CD4-positive, alpha-beta T cell (primary cell): ENCODE results near the gene YTHDF1. TPM values are rescaled to one million over a fixed set of nuclear protein-coding genes. Genes with fewer than 3 reads are reported as not detected.

Source experiments
- ATAC-seq: fragments of 200-7000 bp; cut with Tn5 transposase; one replicate; pipeline ENCODE4 v1.10.0; 2022; ENCODE audit warnings: mild to moderate bottlenecking; ENCODE audit not compliant: poor library complexity
- CTCF ChIA-PET: fragments of 350-600 bp; sonication (Branson Sonifier 250); formaldehyde crosslinking; loops from one replicate; lab custom pipeline; 2021; ENCODE audit warnings: antibody characterized with exemption, inconsistent platforms; lab: Charles Lee
- POLR2A ChIA-PET: fragments of 350-600 bp; sonication (Branson Sonifier 250); formaldehyde crosslinking; loops from one replicate; lab custom pipeline; 2021; ENCODE audit warnings: antibody characterized with exemption, inconsistent platforms; lab: Charles Lee
- DNase-seq, 14 experiments: peaks; one replicate each; pipeline ENCODE4 v3.0.0-alpha.2; 2013 to 2020; ENCODE audit warnings: mixed read lengths in 2 of 14
- H3K27ac ChIP-seq, 2 donors: one replicate each; pipeline versions ENCODE4 v1.5.1 to v1.7.0; 2013; ENCODE audit warnings: low read length in 2 of 2, low read depth in 1 of 2, mild to moderate bottlenecking in 1 of 2
- H3K27me3 ChIP-seq, 2 experiments: 1 replicate in 1 of 2; 2 replicates in 1 of 2; pipeline versions ENCODE4 v1.6.1 to v1.7.0; 2013; ENCODE audit warnings: low read length in 2 of 2, control low read depth in 1 of 2, mild to moderate bottlenecking in 1 of 2, moderate library complexity in 1 of 2; ENCODE audit not compliant: insufficient read depth in 2 of 2, control insufficient read depth in 1 of 2
- H3K36me3 ChIP-seq: one replicate; pipeline ENCODE4 v1.6.1; 2013; ENCODE audit warnings: low read length, control low read depth; ENCODE audit not compliant: insufficient read depth
- H3K4me1 ChIP-seq: one replicate; pipeline ENCODE4 v1.6.1; 2013; ENCODE audit warnings: low read length, control low read depth; ENCODE audit not compliant: insufficient read depth
- H3K4me3 ChIP-seq: one replicate; pipeline ENCODE4 v1.5.1; 2013; ENCODE audit warnings: mild to moderate bottlenecking, low read length, moderate library complexity
- H3K9me3 ChIP-seq, 2 experiments: 1 replicate in 1 of 2; 2 replicates in 1 of 2; pipeline versions ENCODE4 v1.6.1 to v1.7.0; 2013; ENCODE audit warnings: low read length in 2 of 2, mild to moderate bottlenecking in 2 of 2, control low read depth in 1 of 2, moderate library complexity in 1 of 2; ENCODE audit not compliant: control insufficient read depth in 1 of 2, insufficient read depth in 1 of 2
- H3K27ac Mint-ChIP-seq: one replicate; pipeline ENCODE4 v1.8.0; 2020; ENCODE audit warnings: mixed read lengths
- H3K27me3 Mint-ChIP-seq: one replicate; pipeline ENCODE4 v1.8.0; 2021; ENCODE audit warnings: mixed read lengths
- H3K36me3 Mint-ChIP-seq: one replicate; pipeline ENCODE4 v1.8.0; 2021; ENCODE audit warnings: low read depth, mixed read lengths
- H3K4me1 Mint-ChIP-seq: one replicate; pipeline ENCODE4 v1.8.0; 2021; ENCODE audit warnings: low read depth, mixed read lengths
- H3K4me3 Mint-ChIP-seq: one replicate; pipeline ENCODE4 v1.8.0; 2020; ENCODE audit warnings: mild to moderate bottlenecking, mixed read lengths
- H3K9me3 Mint-ChIP-seq: one replicate; pipeline ENCODE4 v1.8.0; 2020; ENCODE audit warnings: mixed read lengths
- CTCF ChIP-seq: fragments of 200-600 bp; IDR thresholded peaks from one replicate; pipeline ENCODE4 v1.8.0; 2022; ENCODE audit warnings: antibody characterized with exemption, mild to moderate bottlenecking
- intact Hi-C, 2 experiments: fragments of 100-400 bp; cut with DNase I in 1 of 2; cut with micrococcal nuclease in 1 of 2; formaldehyde crosslinking; loops; one replicate each; pipeline versions ENCODE4 v1.15.1 to v1.9.0; 2023 to 2025; cut with DNase I, micrococcal nuclease
- total RNA-seq, 174 experiments: library from RNA in 2 of 174; stranded (reverse) in 2 of 174; gene quantifications; one replicate each; pipeline ENCODE4 v1.2.3 and lab custom pipeline; 2021 to 2026

Gene YTHDF1
- total RNA-seq, 2 experiments from 2014 or later = 43.7 to 44.1 TPM

DNA sequence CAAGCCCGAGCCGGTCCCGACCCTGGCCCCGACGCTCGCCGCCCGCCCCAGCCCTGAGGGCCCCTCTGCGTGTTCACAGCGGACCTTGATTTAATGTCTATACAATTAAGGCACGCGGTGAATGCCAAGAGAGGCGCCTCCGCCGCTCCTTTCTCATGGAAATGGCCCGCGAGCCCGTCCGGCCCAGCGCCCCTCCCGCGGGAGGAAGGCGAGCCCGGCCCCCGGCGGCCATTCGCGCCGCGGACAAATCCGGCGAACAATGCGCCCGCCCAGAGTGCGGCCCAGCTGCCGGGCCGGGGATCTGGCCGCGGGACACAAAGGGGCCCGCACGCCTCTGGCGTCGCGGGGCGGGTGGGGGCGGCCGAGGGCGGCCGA lies 37.5 kb downstream of the YTHDF1 start:
- no peaks in the 10 kb centered on the region for H3K36me3 Mint-ChIP-seq
- Histone ChIP-seq H3K9me3 (peaks cover 0 to 33% of the 10 kb centered on the region in 2 experiments), H3K4me3 (no peak overlapping the region), H3K27ac (no peak overlapping the region), H3K27me3 (peaks cover 55 to 76% of the 10 kb centered on the region in 2 experiments), H3K4me1 (peaks cover 30% of the 10 kb centered on the region), H3K36me3 (no peaks in the 10 kb centered on the region)
- no peaks in the 10 kb centered on the region for H3K9me3 Mint-ChIP-seq
- ChIA-PET POLR2A (interaction anchor here (0.7 kb wide), 1 partner anchor 18 kb away, joined by 3 read pairs; no protein-coding TSS in a partner anchor), CTCF (no interaction called here)
- H3K4me1 Mint-ChIP-seq = peaks cover 4% of the 10 kb centered on the region
- H3K27ac Mint-ChIP-seq = no peak overlapping the region
- peaks cover 46% of the 10 kb centered on the region for H3K27me3 Mint-ChIP-seq
- DNase-seq (no peak), ATAC-seq (no peak)
- H3K4me3 Mint-ChIP-seq = no peak overlapping the region
- intact Hi-C loops = loop anchor here in 1 of 2 experiments (10.0 kb wide), 1 partner anchor 74 kb away; no protein-coding TSS in a partner anchor
- TF ChIP-seq CTCF = no peak

GRCh38 chr20:63177785-63178445 lies 38.0 kb downstream of the YTHDF1 start:
- Histone ChIP-seq H3K4me3 (no peak overlapping the region), H3K36me3 (no peaks in the 10 kb centered on the region), H3K27ac (no peak overlapping the region), H3K9me3 (peaks cover 0 to 35% of the 10 kb centered on the region in 2 experiments), H3K4me1 (peaks cover 30% of the 10 kb centered on the region), H3K27me3 (peaks cover 60 to 81% of the 10 kb centered on the region in 2 experiments)
- ATAC-seq = no peak
- Mint-ChIP-seq H3K4me3 (peak overlapping the region; percentile 38), H3K36me3 (no peaks in the 10 kb centered on the region), H3K27ac (no peak overlapping the region), H3K27me3 (peaks cover 46% of the 10 kb centered on the region), H3K9me3 (no peaks in the 10 kb centered on the region), H3K4me1 (peaks cover 4% of the 10 kb centered on the region)
- intact Hi-C loops = loop anchor here in 1 of 2 experiments (10.0 kb wide), 1 partner anchor 73 kb away; no protein-coding TSS in a partner anchor
- POLR2A ChIA-PET = interaction anchor here (0.7 kb wide), 1 partner anchor 19 kb away, joined by 3 read pairs; no protein-coding TSS in a partner anchor
- no peak for TF ChIP-seq CTCF
- CTCF ChIA-PET = no interaction called here
- DNase-seq = no peak

DNA sequence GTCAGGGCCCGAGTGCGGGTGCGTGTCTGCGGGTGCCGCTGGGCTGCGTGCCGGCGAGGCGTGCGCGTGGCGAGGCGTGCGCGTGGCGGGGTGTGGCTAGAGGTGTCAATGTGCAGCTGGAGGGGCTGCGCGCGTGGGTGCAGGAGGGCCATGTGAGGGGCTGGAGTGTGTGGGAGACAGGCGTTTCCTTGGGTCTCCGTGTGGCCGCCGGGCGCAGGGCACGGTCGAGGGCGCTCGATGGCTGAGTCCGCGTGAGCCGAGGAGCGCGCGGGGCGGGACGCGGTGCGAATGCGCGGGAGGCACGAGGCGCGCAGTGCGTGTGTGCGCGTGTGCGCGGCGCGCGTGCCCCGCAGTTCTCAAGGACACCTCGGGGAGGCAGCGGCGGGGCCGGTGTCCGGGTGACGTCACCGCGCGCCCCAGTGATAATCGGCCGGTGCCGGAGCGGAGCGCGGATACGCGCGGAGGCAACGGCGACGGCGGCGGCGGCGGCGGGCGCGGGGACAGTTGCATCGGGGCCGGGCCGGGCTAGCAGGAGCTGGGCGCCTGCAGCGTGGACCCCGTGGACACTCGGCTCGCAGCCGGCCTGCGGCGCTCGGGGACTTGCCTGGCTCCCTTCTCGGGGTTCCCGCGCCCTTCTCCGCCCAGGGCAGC lies 38.7 kb downstream of the YTHDF1 start:
- ATAC-seq (no peak), DNase-seq (peak in 4 of 14 experiments; percentile 10 to 55 (median 30))
- peaks cover 62 to 87% of the 10 kb centered on the region in 2 experiments for H3K27me3 ChIP-seq
- peaks cover 4% of the 10 kb centered on the region for H3K4me1 Mint-ChIP-seq
- peaks cover 30% of the 10 kb centered on the region for H3K4me1 ChIP-seq
- intact Hi-C loops = loop anchor here in 1 of 2 experiments (10.0 kb wide), 1 partner anchor 72 kb away; no protein-coding TSS in a partner anchor
- no peaks in the 10 kb centered on the region for H3K36me3 Mint-ChIP-seq
- no peak overlapping the region for H3K27ac Mint-ChIP-seq
- no peak overlapping the region for H3K4me3 Mint-ChIP-seq
- no peaks in the 10 kb centered on the region for H3K9me3 Mint-ChIP-seq
- H3K9me3 ChIP-seq = peaks cover 0 to 39% of the 10 kb centered on the region in 2 experiments
- no peak overlapping the region for H3K27ac ChIP-seq
- no peaks in the 10 kb centered on the region for H3K36me3 ChIP-seq
- CTCF ChIA-PET = no interaction called here
- no peak for TF ChIP-seq CTCF
- H3K27me3 Mint-ChIP-seq = peaks cover 47% of the 10 kb centered on the region
- H3K4me3 ChIP-seq = no peak overlapping the region
- POLR2A ChIA-PET = no interaction called here
